BJ (cell line): ENCODE data around the gene HMCN2. TPM values are rescaled to one million over a fixed set of nuclear protein-coding genes. Genes with fewer than 3 reads are reported as not detected.

Experiments
- CTCF ChIA-PET: fragments of 350-600 bp; formaldehyde crosslinking; extraction: SDS; loops from one replicate; lab custom pipeline; 2021; ENCODE audit warnings: antibody characterized with exemption, inconsistent platforms; lab: Yijun Ruan, JAX
- POLR2A ChIA-PET: fragments of 300-600 bp; sonication (Branson Sonifier 250); formaldehyde crosslinking; extraction: SDS; loops from one replicate; lab custom pipeline; 2021; ENCODE audit warnings: antibody characterized with exemption; lab: Charles Lee
- DNase-seq: peaks from one replicate; pipeline ENCODE4 v3.0.0-alpha.2; 2011; ENCODE audit warnings: low read depth
- H3K27me3 ChIP-seq: 2 replicates; pipeline ENCODE4 v1.6.0; 2011; ENCODE audit warnings: low read length; ENCODE audit not compliant: control insufficient read depth, insufficient read depth
- H3K36me3 ChIP-seq: 2 replicates; pipeline ENCODE4 v1.5.1; 2011; ENCODE audit warnings: low read length; ENCODE audit not compliant: control insufficient read depth, insufficient read depth
- H3K4me3 ChIP-seq: 2 replicates; pipeline ENCODE4 v1.5.1; 2011; ENCODE audit warnings: low read depth, mild to moderate bottlenecking, control low read depth, low read length
- polyA plus RNA-seq: library from polyadenylated mRNA; depleted of rRNA; stranded (reverse); fragments of >200 nt; gene quantifications from 2 replicates; pipeline ENCODE4 v1.2.3, GENCODE V29; 2011
- TF ChIP-seq, protein P1 (sequence below): IDR thresholded peaks from 2 replicates; pipeline ENCODE4 v1.5.1; 2011; ENCODE audit warnings: low read depth, mild to moderate bottlenecking, control low read depth, inconsistent platforms, low read length, moderate library complexity; ENCODE audit not compliant: insufficient read depth

The HMCN2 gene
- polyA plus RNA-seq, 1 experiment = not detected

- H3K27me3 ChIP-seq = no peaks in the 10 kb centered on the region
- ChIA-PET POLR2A (no interaction called here), CTCF (interaction anchor here (1.0 kb wide), 1 partner anchor 9 kb away, joined by 3 read pairs; no protein-coding TSS in a partner anchor)
- TF ChIP-seq, protein P1, sequence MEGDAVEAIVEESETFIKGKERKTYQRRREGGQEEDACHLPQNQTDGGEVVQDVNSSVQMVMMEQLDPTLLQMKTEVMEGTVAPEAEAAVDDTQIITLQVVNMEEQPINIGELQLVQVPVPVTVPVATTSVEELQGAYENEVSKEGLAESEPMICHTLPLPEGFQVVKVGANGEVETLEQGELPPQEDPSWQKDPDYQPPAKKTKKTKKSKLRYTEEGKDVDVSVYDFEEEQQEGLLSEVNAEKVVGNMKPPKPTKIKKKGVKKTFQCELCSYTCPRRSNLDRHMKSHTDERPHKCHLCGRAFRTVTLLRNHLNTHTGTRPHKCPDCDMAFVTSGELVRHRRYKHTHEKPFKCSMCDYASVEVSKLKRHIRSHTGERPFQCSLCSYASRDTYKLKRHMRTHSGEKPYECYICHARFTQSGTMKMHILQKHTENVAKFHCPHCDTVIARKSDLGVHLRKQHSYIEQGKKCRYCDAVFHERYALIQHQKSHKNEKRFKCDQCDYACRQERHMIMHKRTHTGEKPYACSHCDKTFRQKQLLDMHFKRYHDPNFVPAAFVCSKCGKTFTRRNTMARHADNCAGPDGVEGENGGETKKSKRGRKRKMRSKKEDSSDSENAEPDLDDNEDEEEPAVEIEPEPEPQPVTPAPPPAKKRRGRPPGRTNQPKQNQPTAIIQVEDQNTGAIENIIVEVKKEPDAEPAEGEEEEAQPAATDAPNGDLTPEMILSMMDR = no peak
- H3K36me3 ChIP-seq = peaks cover 23% of the 10 kb centered on the region
- DNase-seq = no peak
- no peak overlapping the region for H3K4me3 ChIP-seq
Measured at GRCh38 chr9:130230631-130231030, 34.9 kb upstream of the HMCN2 start.

- POLR2A ChIA-PET = no interaction called here
- no peak for DNase-seq
- TF ChIP-seq, protein P1 = no peak
- no peaks in the 10 kb centered on the region for H3K27me3 ChIP-seq
- CTCF ChIA-PET = interaction anchor here (0.6 kb wide), 1 partner anchor 126 kb away, joined by 3 read pairs; no protein-coding TSS in a partner anchor
- peaks cover 14% of the 10 kb centered on the region for H3K36me3 ChIP-seq
- H3K4me3 ChIP-seq = no peak overlapping the region
Measured at GRCh38 chr9:130232899-130233586, 32.5 kb upstream of the HMCN2 start.

DNA sequence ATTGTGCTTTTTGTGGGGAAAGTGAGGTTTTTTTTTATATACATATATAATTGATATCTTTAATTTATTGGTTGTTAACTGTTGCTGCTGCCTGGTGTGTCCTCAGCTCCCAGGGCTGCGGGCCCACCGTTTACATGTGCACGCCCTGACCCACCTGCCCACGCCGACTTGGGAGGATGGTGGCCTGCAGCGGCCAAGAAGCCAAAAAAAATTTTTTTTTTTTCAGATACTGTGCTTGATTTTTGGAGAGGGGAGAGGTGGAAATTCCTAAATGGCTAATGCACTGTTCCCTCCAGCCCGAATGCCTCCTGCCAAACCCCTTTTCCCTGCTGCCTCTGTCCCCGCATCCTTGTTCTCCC, 32.0 kb upstream of the HMCN2 start:
- ChIA-PET POLR2A (no interaction called here), CTCF (interaction anchor here (0.6 to 1.8 kb wide), 2 partner anchors 113 to 126 kb away, joined by 3 to 4 read pairs; no protein-coding TSS in a partner anchor)
- no peak for DNase-seq
- H3K4me3 ChIP-seq = no peak overlapping the region
- TF ChIP-seq, protein P1 = no peak
- H3K27me3 ChIP-seq = no peaks in the 10 kb centered on the region
- peaks cover 14% of the 10 kb centered on the region for H3K36me3 ChIP-seq

- POLR2A ChIA-PET = no interaction called here
- no peaks in the 10 kb centered on the region for H3K27me3 ChIP-seq
- TF ChIP-seq, protein P1 = no peak
- H3K36me3 ChIP-seq = peaks cover 13% of the 10 kb centered on the region
- DNase-seq = no peak
- no peak overlapping the region for H3K4me3 ChIP-seq
- CTCF ChIA-PET = interaction anchor here (1.5 to 4.7 kb wide), 4 partner anchors 20 to 127 kb away, joined by 3 to 51 read pairs (median 6); no protein-coding TSS in a partner anchor
Measured at GRCh38 chr9:130234340-130235260, 31.0 kb upstream of the HMCN2 start.
